Stimulated activated CD8-positive, alpha-beta memory T cell treated with anti-CD3 and anti-CD28 coated beads, Interleukin-4, amount 100 ng/mL, for 1 hour (primary cell): Measurements from ENCODE around the gene DIPK2A.

ENCODE experiments used
- DNase-seq, 2 donors: peaks; one replicate each; pipeline ENCODE4 v3.0.0-alpha.2; 2020; ENCODE audit warnings: low read depth in 2 of 2, low spot score in 1 of 2

Gene DIPK2A

GRCh38 chr3:143974271-143975238 is 2.9 kb downstream of the DIPK2A start:
- no peak for DNase-seq

DNA sequence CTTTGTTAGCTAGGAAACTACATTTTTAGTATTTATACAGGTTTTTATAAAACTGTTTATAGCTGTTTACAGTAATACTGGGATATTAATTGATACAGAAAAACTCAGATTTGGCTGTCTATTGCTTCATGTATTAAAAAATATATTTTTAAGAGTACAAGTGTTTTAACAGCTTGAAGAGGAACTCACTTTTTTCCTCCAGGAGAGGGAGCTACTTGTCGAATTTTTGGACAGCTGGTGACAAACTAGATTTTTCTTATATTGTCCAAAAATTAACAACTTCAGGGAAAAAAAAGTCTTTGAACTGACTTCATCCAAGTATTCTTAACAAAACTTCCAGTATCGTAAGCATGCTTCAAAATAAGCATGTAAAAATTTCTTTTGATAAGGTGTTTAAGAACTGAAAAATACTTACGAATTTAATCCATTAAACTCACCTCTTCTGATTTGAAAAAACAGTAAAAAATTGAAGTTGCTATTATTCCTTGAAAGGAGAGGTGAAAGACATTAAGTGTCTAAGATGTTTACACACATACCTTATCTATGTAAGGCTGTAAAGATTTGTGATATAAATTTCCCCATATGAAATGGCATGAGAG is 4.0 kb downstream of the DIPK2A start:
- DNase-seq, result no peak

DNA sequence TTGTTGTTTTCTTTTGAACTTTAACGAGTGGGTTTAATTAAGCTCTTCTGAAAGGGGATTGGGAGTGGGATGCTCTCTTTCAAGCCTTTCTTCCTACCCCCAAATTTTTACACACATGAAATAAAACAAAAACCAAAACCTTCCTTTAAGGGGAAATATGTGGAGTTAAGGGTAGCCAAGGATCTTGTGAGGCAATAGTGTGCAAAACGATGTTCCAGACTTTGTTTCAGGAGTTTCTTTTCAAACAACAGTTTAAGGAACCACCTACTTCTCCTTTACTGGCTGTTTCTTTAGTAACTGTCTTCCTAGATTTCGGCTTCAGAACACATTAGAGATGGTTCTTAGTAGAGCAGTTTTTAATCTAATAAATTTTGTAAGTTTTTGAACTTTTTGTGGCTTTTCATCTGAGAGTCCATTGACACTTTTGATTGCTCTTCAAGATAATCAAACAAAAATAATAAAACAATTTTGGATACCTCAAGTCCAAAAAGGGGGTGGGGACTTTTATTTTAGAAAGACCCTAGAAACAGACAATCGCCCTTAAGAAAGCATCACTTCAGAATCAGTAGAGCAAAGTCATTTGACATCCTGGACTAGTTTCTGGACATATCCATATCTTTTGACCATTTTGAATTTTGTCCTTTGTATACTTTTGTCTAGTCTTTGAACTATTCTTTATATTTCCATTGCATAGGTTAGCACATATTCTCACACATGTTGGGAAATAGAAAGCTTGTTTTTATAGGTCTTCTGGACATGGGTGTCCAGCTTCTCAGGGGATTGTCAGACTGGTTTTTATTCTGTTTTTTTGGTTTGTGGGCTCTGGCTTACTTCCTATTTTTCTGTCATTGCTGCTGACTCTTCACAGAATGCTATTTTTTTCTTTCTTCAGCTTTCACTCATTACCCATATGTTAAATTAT is 6.0 kb downstream of the DIPK2A start:
- no peak for DNase-seq

DNA sequence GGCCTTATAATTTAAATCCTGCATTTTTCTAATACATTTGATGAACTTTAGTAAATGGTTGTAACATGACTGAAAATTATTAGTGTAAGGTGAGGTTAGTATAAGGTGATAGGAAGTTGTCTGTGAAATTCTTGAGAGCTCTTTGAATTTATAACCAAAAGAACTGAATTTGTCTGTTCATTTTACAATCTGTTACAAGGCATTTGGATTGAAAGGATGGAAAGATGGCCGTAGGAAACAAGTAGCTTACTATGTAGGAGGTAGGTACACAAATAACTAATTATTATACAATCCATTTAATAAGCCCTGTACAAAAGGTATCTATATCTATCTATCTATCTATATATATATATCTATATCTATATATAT is 6.6 kb downstream of the DIPK2A start:
- no peak for DNase-seq

DNA sequence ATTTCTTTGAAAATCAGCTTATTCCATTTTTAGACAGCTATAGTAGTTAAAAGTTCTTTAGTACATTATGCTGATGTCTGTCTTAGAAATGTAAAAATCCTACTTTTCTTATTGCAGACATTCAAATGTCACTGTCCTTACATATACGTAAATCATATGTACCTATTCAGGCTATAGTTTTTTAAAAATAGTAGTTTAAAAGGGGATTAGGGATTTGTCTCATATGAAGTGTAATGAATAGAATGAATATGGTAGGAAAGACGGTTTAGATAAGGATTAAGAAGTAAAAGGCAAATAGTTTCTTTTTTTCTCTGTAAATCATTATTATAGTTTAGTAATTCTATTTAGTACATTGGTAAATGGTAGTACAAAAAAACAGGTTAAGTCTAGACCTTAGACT is 7.4 kb downstream of the DIPK2A start:
- no peak for DNase-seq

GRCh38 chr3:143979813-143980212 is 8.2 kb downstream of the DIPK2A start:
- DNase-seq, result no peak

DNA sequence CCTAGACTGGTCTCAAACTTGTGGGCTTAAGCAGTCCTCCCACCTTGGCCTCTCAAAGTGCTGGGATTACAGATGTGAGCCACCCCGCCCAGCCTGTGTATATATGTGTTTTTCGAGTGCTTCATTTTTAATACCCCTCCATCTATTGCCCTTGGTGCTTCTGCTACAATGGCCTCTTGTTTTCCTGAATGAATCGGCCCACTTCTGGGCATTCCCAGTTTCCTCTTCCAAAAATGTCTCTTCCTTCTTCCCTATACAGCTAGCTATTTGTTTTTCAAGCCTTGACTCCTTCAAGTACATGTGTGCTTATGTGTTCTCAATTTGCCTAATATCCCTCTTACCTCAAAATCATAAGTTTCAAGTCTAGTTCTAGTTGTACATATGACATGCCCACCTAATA is 16.7 kb downstream of the DIPK2A start:
- no peak for DNase-seq

DNA sequence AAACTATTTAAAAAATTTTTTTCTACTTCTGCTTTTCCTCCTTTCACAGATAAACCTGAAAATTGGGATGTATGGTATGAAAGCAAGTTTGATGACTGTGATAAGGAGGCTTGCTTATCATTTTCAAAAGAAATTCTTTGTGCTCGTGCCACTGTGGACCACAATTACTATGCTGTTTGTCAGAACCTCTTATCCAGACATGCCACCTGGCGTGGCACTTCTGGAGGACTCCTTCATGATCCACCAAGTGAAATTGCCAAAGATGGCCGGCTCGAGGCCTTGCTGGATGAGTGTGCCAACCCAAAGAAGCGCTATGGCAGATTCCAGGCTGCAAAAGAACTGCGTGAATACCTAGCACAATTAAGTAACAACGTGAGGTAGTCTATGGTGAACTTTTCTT is 17.8 kb downstream of the DIPK2A start:
- no peak for DNase-seq

DNA sequence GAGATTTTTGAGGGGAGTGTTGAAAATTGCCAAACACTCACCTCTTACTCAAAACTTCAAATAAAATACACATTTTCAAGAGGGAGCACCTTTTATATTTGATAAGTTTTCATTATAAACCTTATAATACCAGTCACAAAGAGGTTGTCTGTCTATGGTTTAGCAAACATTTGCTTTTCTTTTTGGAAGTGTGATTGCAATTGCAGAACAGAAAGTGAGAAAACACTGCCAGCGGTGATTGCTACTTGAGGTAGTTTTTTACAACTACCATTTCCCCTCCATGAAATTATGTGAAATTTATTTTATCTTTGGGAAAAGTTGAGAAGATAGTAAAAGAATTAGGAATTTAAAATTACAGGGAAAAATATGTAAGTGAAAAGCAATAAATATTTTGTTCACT is 20.1 kb downstream of the DIPK2A start:
- no peak for DNase-seq

- no peak for DNase-seq
Measured at GRCh38 chr3:143998266-143998665, 26.6 kb downstream of the DIPK2A start.

DNA sequence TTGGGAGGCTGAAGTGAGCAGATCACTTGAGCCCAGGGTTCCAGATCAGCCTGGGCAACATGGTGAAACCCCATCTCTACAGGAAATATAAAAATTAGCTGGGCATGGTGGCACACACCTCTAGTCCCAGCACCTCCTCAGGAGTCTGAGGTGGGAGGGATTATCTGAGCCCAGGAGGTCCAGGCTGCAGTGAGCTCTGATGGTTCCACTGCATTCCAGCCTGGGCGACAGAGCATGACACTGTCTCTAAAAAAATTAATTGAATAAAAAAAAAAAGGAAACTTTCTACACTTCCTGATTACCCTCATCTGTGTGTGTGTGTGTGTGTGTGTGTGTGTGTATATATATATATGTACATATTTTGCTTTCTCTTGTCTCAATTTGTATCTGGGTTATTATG is 31.4 kb downstream of the DIPK2A start:
- DNase-seq, result no peak

DNA sequence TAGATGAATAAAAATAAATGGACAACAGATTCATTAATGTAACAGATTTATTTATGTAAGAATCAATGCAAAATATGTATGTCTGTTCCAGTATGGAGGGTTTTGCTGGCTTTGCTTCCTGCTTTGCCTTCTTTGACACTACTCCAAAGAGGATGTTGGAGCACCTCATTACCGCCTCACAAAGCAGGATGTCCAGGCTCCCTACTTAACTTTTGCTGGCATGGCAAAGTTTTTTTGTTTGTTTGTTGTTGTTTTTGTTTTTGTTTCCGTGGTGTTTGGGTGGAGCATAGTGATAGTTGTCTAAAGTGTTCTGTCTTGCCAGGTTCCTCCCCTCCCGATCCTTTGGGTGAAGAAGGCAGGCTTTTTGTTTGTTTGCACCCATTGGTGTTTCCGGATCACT is 38.7 kb downstream of the DIPK2A start:
- DNase-seq, result no peak

- DNase-seq, result no peak
Measured at GRCh38 chr3:144011251-144011799, 39.7 kb downstream of the DIPK2A start.

GRCh38 chr3:144015133-144015532 is 43.5 kb downstream of the DIPK2A start:
- no peak for DNase-seq

GRCh38 chr3:144018776-144019175 is 47.2 kb downstream of the DIPK2A start:
- no peak for DNase-seq
